Kidney (tissue), 14 donors: ENCODE results near the gene KCNQ2. TPM values are rescaled to one million over a fixed set of nuclear protein-coding genes. Genes with fewer than 3 reads are reported as not detected.

Experiments
- DNase-seq, 5 donors: peaks; one replicate each; pipeline ENCODE4 v3.0.0-alpha.2; 2013 to 2020
- FAIRE-seq: peaks from 2 replicates; lab custom pipeline; 2012; peaks lifted over from hg19 to GRCh38; lab: Jason Lieb, UNC
- H3K27ac ChIP-seq, 2 donors: one replicate each; pipeline ENCODE4 v1.7.0; 2013; ENCODE audit warnings: low read depth in 2 of 2, low read length in 2 of 2, inconsistent platforms in 1 of 2
- H3K27me3 ChIP-seq: one replicate; pipeline ENCODE4 v1.7.1; 2013; ENCODE audit warnings: low read length, inconsistent platforms; ENCODE audit not compliant: control insufficient read depth, insufficient read depth
- H3K36me3 ChIP-seq, 3 donors: one replicate each; pipeline versions ENCODE4 v1.7.0 to v1.7.1; 2013; ENCODE audit warnings: low read length in 3 of 3, control low read depth in 1 of 3, inconsistent platforms in 1 of 3; ENCODE audit not compliant: insufficient read depth in 3 of 3, control insufficient read depth in 2 of 3
- H3K4me1 ChIP-seq, 3 donors: one replicate each; pipeline versions ENCODE4 v1.7.0 to v1.7.1; 2013; ENCODE audit warnings: low read length in 3 of 3, inconsistent platforms in 1 of 3, low read depth in 1 of 3; ENCODE audit not compliant: control insufficient read depth in 2 of 3, insufficient read depth in 2 of 3
- H3K4me3 ChIP-seq, 3 donors: one replicate each; pipeline versions ENCODE4 v1.7.0 to v1.8.1; 2013; ENCODE audit warnings: low read length in 3 of 3, control low read depth in 1 of 3, inconsistent platforms in 1 of 3
- H3K9ac ChIP-seq, 3 donors: one replicate each; pipeline versions ENCODE4 v1.7.0 to v1.7.1; 2013; ENCODE audit warnings: low read length in 3 of 3, control low read depth in 1 of 3, inconsistent platforms in 1 of 3
- H3K9me3 ChIP-seq, 3 donors: one replicate each; pipeline versions ENCODE4 v1.7.0 to v1.7.1; 2013; ENCODE audit warnings: low read length in 3 of 3, control low read depth in 1 of 3, inconsistent platforms in 1 of 3; ENCODE audit not compliant: control insufficient read depth in 2 of 3, insufficient read depth in 1 of 3
- CTCF ChIP-seq: IDR thresholded peaks from 3 replicates; pipeline ENCODE4 v1.5.1; 2012; ENCODE audit warnings: mild to moderate bottlenecking, moderate library complexity, borderline replicate concordance; ENCODE audit not compliant: insufficient read depth; ENCODE audit errors: extremely low read depth
- intact Hi-C: fragments of 100-400 bp; cut with DNase I; formaldehyde crosslinking; loops from one replicate; pipeline ENCODE4 v1.11.1; 2022
- polyA plus RNA-seq: library from polyadenylated mRNA; stranded (reverse); fragments of 350-450 nt; fragmentation: Illumina TruSeq; extraction: RNeasy Lipid Tissue Mini Kit (QIAGEN cat#74804); gene quantifications from one replicate; pipeline ENCODE4 v1.2.3, GENCODE V29; 2014; ENCODE audit warnings: low read depth, low replicate concordance; ENCODE audit not compliant: insufficient read depth
- total RNA-seq: library from RNA; stranded (reverse); fragmentation: NEBNext Ultra II Directional; extraction: Animal tissue kit (Norgen Biotek cat#: 25700); gene quantifications from one replicate; pipeline ENCODE4 v1.2.1, GENCODE V29; 2021
- donor health status: control.
- donor health status: control.
- donor health status: control.
- donor health status: control.
- donor health status: control.
- donor health status: DM: yes; HTN: yes; CAD: no.
- donor health status: Normal renal cell carcinoma (clear cell type).

Gene KCNQ2
- total and polyA plus RNA-seq, 2 donors from 2014 or later, result 2.2 TPM; not detected in 1

- intact Hi-C loops, result no loop called here
- Histone ChIP-seq H3K4me3 (no peak overlapping the region), H3K27me3 (peaks cover 2% of the 10 kb centered on the region), H3K27ac (no peak overlapping the region), H3K9me3 (no peaks in the 10 kb centered on the region), H3K4me1 (peaks cover 0 to 4% (median 0%) of the 10 kb centered on the region in 3 donors), H3K36me3 (no peaks in the 10 kb centered on the region), H3K9ac (no peak overlapping the region)
- no peak for TF ChIP-seq CTCF
- no peak for DNase-seq
- FAIRE-seq, result no peak
Observed at GRCh38 chr20:63486300-63486855, 13.9 kb upstream of the KCNQ2 start.

- H3K27me3 ChIP-seq, result peaks cover 2% of the 10 kb centered on the region
- peaks cover 0 to 4% (median 0%) of the 10 kb centered on the region in 3 donors for H3K4me1 ChIP-seq
- H3K4me3 ChIP-seq, result no peak overlapping the region
- no peak for FAIRE-seq
- H3K36me3 ChIP-seq, result no peaks in the 10 kb centered on the region
- no peak for TF ChIP-seq CTCF
- no peaks in the 10 kb centered on the region for H3K9me3 ChIP-seq
- intact Hi-C loops, result no loop called here
- DNase-seq, result no peak
- H3K27ac ChIP-seq, result no peak overlapping the region
- no peak overlapping the region for H3K9ac ChIP-seq
Observed at GRCh38 chr20:63484651-63485403, 12.4 kb upstream of the KCNQ2 start.

GRCh38 chr20:63484236-63484635 is 11.8 kb upstream of the KCNQ2 start:
- DNase-seq, result peak in 1 of 5 donors; percentile 72
- TF ChIP-seq CTCF, result no peak
- no peaks in the 10 kb centered on the region for H3K9me3 ChIP-seq
- no peak for FAIRE-seq
- peaks cover 0 to 4% (median 0%) of the 10 kb centered on the region in 3 donors for H3K4me1 ChIP-seq
- H3K27ac ChIP-seq, result no peak overlapping the region
- no peaks in the 10 kb centered on the region for H3K27me3 ChIP-seq
- H3K36me3 ChIP-seq, result no peaks in the 10 kb centered on the region
- no peak overlapping the region for H3K4me3 ChIP-seq
- no peak overlapping the region for H3K9ac ChIP-seq
- intact Hi-C loops, result no loop called here
